ENCODE measurements around the gene GOLGA6A.
"Not testable (repeated sequence)": the region's sequence is repeated elsewhere in the genome, so short reads cannot be mapped to it uniquely, and the experiment has no call there.

GOLGA6A gene

GRCh38 chr15:74052271-74053260, 29.8 kb downstream of the GOLGA6A start:
- DNase-seq: not testable (repeated sequence)

- DNase-seq: no peak
These were observed 31.7 kb downstream of the GOLGA6A start for GRCh38 chr15:74050556-74051234.

GRCh38 chr15:74050127-74050526, 32.2 kb downstream of the GOLGA6A start:
- no peak for DNase-seq

- DNase-seq: no peak
These were observed 36.1 kb downstream of the GOLGA6A start for GRCh38 chr15:74046275-74046674.

GRCh38 chr15:74045636-74046274, 36.6 kb downstream of the GOLGA6A start:
- no peak for DNase-seq

- DNase-seq: no peak
These were observed 37.2 kb downstream of the GOLGA6A start for GRCh38 chr15:74045184-74045583.

GRCh38 chr15:74044267-74045110, 37.9 kb downstream of the GOLGA6A start:
- DNase-seq: no peak

GRCh38 chr15:74043425-74044266, 38.7 kb downstream of the GOLGA6A start:
- no peak for DNase-seq

GRCh38 chr15:74042603-74043424, 39.5 kb downstream of the GOLGA6A start:
- DNase-seq: no peak

- no peak for DNase-seq
These were observed 40.4 kb downstream of the GOLGA6A start for GRCh38 chr15:74041777-74042435.

- no peak for DNase-seq
These were observed 41.0 kb downstream of the GOLGA6A start for GRCh38 chr15:74041311-74041756.

- DNase-seq: no peak
These were observed 42.1 kb downstream of the GOLGA6A start for GRCh38 chr15:74040109-74040850.

- no peak for DNase-seq
These were observed 42.7 kb downstream of the GOLGA6A start for GRCh38 chr15:74039656-74040010.

GRCh38 chr15:74038707-74039655, 43.4 kb downstream of the GOLGA6A start:
- DNase-seq: no peak

GRCh38 chr15:74037171-74038117, 44.9 kb downstream of the GOLGA6A start:
- no peak for DNase-seq

- DNase-seq: no peak
These were observed 45.8 kb downstream of the GOLGA6A start for GRCh38 chr15:74036271-74037170.
